GM06990 (cell line): ENCODE measurements around the gene SPATA46.

Experiments used
- DNase-seq: peaks from one replicate; pipeline ENCODE4 v3.0.0-alpha.2; 2011; ENCODE audit not compliant: insufficient read length; ENCODE audit errors: extremely low read depth
- H3K27me3 ChIP-seq: replicated peaks from 2 replicates; pipeline ENCODE4 v1.6.0; 2011; ENCODE audit warnings: low read length; ENCODE audit not compliant: control insufficient read depth, insufficient read depth
- H3K36me3 ChIP-seq: 2 replicates; pipeline ENCODE4 v1.5.1; 2011; ENCODE audit warnings: low read length; ENCODE audit not compliant: control insufficient read depth, insufficient read depth
- H3K4me3 ChIP-seq: replicated peaks from 2 replicates; pipeline ENCODE4 v1.5.1; 2011; ENCODE audit warnings: low read depth, mild to moderate bottlenecking, control low read depth, low read length
- TF ChIP-seq, protein P1 (sequence below): IDR thresholded peaks from 2 replicates; pipeline ENCODE4 v1.5.1; 2011; ENCODE audit warnings: low read length, control low read depth, mild to moderate bottlenecking, inconsistent platforms; ENCODE audit not compliant: insufficient read depth, poor library complexity, severe bottlenecking

Gene SPATA46

GRCh38 chr1:162328512-162328911 is 48.1 kb downstream of the SPATA46 start:
- DNase-seq = no peak
- H3K36me3 ChIP-seq = no peaks in the 10 kb centered on the region
- TF ChIP-seq, protein P1, sequence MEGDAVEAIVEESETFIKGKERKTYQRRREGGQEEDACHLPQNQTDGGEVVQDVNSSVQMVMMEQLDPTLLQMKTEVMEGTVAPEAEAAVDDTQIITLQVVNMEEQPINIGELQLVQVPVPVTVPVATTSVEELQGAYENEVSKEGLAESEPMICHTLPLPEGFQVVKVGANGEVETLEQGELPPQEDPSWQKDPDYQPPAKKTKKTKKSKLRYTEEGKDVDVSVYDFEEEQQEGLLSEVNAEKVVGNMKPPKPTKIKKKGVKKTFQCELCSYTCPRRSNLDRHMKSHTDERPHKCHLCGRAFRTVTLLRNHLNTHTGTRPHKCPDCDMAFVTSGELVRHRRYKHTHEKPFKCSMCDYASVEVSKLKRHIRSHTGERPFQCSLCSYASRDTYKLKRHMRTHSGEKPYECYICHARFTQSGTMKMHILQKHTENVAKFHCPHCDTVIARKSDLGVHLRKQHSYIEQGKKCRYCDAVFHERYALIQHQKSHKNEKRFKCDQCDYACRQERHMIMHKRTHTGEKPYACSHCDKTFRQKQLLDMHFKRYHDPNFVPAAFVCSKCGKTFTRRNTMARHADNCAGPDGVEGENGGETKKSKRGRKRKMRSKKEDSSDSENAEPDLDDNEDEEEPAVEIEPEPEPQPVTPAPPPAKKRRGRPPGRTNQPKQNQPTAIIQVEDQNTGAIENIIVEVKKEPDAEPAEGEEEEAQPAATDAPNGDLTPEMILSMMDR = no peak
- peaks cover 4% of the 10 kb centered on the region for H3K27me3 ChIP-seq
- no peak overlapping the region for H3K4me3 ChIP-seq

- H3K4me3 ChIP-seq = no peak overlapping the region
- no peak for DNase-seq
- TF ChIP-seq, protein P1 = no peak
- H3K27me3 ChIP-seq = peaks cover 4% of the 10 kb centered on the region
- no peaks in the 10 kb centered on the region for H3K36me3 ChIP-seq
These were observed 48.9 kb downstream of the SPATA46 start for GRCh38 chr1:162327788-162328165.

GRCh38 chr1:162327144-162327787 is 49.4 kb downstream of the SPATA46 start:
- H3K4me3 ChIP-seq = no peak overlapping the region
- peaks cover 4% of the 10 kb centered on the region for H3K27me3 ChIP-seq
- no peaks in the 10 kb centered on the region for H3K36me3 ChIP-seq
- TF ChIP-seq, protein P1 = no peak
- DNase-seq = no peak

- H3K36me3 ChIP-seq = no peaks in the 10 kb centered on the region
- no peak overlapping the region for H3K4me3 ChIP-seq
- DNase-seq = no peak
- peaks cover 4% of the 10 kb centered on the region for H3K27me3 ChIP-seq
- TF ChIP-seq, protein P1 = no peak
These were observed 50.1 kb downstream of the SPATA46 start for GRCh38 chr1:162326559-162326958.

DNA sequence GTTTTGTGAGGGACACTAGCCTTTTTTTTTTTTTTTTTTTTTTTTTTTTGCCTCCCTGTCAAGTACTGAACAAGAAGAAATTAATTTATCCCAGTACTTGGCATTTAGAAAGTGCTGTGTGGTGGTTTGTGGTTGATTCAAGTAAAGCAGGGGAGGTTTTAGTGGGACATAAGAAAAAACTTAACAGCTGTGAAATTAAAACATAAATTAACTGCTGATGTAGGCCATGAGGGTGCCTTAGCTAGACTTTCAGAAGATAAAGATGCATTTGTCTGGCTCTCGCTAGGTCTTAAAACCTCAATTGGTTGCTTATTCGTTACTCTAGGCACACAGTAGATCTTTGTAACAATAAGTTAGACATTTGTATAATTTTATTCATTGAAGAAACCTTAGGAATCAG is 52.3 kb downstream of the SPATA46 start:
- TF ChIP-seq, protein P1 = no peak
- Histone ChIP-seq H3K27me3 (peaks cover 4% of the 10 kb centered on the region), H3K4me3 (no peak overlapping the region), H3K36me3 (no peaks in the 10 kb centered on the region)
- no peak for DNase-seq
